ENCODE results near the gene C1QTNF8. TPM values are rescaled to one million over a fixed set of nuclear protein-coding genes. Genes with fewer than 3 reads are reported as not detected.

C1QTNF8 gene
- total and polyA plus RNA-seq, 2 of the 8 experiments (the other 6 are each of a cell fraction or from before 2014, with no cell fraction given): not detected

DNA sequence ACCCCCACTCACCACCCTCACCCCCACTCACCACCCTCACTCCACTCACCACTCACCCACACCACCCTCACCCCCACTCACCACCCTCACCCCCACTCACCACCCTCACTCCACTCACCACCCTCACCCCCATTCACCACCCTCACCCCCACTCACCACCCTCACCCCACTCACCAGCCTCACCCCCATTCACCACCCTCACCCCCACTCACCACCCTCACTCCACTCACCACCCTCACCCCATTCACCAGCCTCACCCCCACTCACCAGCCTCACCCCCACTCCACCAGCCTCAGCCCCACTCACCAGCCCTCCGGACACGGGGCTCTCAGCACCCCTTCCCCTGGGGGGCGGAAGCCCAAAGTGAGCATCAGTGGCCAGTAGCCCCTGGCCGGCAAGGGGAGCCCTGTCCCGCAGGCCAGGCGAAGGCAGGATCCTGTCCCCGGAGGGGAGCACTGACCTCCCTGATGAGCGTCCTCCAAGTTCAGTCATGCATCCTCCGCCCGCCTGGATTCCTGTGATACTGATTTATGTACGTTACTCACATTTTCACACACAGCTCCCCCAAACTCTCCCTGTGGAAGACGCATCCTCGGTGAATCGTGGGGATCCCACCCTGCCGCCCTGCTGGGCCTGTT, 18.0 kb upstream of the C1QTNF8 start (continued):
- no peak for TF ChIP-seq SAP30 (IDR thresholded peaks at IDR 0.05; ENCODE audit: insufficient read depth, insufficient replicate concordance, low read length)
- no peak for TF ChIP-seq HDAC2 (IDR thresholded peaks at IDR 0.05; ENCODE audit: borderline replicate concordance in 1 of 2, low read depth in 2 of 2, low read length in 2 of 2)
- no peak for TF ChIP-seq SUZ12 (IDR thresholded peaks at IDR 0.05; ENCODE audit: low read length)
- no peak for TF ChIP-seq KDM5A (IDR thresholded peaks at IDR 0.05; ENCODE audit: low read length)
- no peak for TF ChIP-seq RXRA (IDR thresholded peaks at IDR 0.05; ENCODE audit: insufficient read depth, low read depth, low read length)
- no peak for TF ChIP-seq CBX5 (IDR thresholded peaks at IDR 0.05; ENCODE audit: low read depth, low read length)

Data from H1 (cell line).